ENCODE results near the gene DFFB.
"Not testable (repeated sequence)": the region's sequence is repeated elsewhere in the genome, so short reads cannot be mapped to it uniquely, and the experiment has no call there.

Gene DFFB

GRCh38 chr1:3911981-3912808, 54.9 kb downstream of the DFFB start:
- no peak for DNase-seq

GRCh38 chr1:3912809-3913685, 55.8 kb downstream of the DFFB start:
- DNase-seq: no peak

DNA sequence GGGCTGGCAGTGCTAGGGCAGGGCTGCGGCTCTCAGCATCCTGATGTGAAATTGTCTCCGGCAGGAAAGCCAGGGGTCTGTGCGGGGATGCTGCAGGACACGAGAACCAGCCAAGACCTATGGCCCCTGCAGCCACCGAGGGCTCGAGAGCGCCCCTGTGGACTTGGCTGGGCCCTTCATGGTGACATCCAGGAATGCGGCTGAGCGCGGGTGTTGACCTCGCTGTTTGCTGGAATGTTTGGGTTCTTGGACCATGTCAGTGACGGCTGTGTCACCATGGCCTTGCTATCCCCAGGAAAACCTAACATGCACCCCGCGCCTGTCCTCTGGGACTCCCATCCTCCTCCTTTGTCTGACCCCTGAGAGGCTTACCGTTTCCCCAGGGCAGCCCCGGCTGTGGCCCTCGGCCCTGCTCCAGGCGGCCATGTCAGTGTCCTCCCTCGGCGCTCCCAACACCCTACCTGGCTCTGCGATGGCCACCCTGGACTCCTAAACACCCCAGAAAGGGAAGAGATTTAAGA, 57.1 kb downstream of the DFFB start:
- DNase-seq: no peak

DNA sequence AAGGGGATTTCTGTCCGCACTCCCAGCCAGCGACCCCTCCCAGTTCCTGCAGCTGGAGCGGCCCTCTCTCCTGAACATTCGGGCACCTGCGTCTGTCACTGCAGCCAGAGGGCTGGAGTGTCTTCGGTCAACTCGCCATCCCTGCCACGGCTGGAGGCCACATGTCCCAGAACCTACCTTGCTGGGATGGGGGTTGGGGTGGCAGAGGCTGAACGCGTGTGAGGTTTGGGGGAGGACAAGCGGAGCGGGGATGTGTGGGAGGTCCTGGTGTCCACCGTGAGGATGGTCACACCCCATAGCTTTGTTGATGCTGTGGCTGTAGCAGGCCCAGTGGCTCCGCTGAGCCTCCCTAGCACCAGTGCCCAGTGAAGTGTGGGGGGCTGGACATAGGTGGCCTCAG, 57.6 kb downstream of the DFFB start:
- no peak for DNase-seq

DNA sequence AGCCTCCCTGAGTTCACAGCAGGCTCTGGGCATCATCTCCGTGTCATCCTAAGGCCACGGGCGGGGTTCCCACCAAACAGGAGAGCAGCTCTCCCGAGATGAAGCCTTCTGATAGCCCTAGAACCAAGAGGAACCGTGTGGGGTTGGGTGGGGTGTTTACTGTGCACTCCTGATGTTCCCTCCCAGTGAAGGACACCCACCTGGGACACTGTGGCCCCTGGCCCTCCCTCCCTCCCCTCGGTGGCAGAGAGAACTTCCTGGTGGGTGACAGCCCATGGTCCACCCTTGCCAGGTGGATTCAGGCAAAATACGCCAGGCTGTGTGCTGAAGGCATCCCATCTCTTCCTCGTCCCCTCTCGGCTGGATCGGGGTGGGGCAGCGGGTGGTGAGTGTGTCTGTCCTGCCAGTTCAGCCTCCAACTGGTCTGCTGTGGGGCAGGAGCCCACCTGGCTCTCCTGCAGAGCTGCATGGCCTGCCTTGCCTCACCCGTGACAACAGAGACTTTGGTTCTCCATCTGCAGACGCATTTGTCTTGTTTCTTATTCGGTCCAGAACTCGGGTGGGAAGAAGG, 58.4 kb downstream of the DFFB start:
- no peak for DNase-seq

GRCh38 chr1:3917761-3918160, 60.5 kb downstream of the DFFB start:
- DNase-seq: no peak

GRCh38 chr1:3918359-3918758, 61.1 kb downstream of the DFFB start:
- DNase-seq: not testable (repeated sequence)

GRCh38 chr1:3918966-3919611, 61.8 kb downstream of the DFFB start:
- DNase-seq: no peak

GRCh38 chr1:3919706-3920105, 62.4 kb downstream of the DFFB start:
- DNase-seq: no peak

- no peak for DNase-seq
These were observed 64.5 kb downstream of the DFFB start for GRCh38 chr1:3921765-3922164.

DNA sequence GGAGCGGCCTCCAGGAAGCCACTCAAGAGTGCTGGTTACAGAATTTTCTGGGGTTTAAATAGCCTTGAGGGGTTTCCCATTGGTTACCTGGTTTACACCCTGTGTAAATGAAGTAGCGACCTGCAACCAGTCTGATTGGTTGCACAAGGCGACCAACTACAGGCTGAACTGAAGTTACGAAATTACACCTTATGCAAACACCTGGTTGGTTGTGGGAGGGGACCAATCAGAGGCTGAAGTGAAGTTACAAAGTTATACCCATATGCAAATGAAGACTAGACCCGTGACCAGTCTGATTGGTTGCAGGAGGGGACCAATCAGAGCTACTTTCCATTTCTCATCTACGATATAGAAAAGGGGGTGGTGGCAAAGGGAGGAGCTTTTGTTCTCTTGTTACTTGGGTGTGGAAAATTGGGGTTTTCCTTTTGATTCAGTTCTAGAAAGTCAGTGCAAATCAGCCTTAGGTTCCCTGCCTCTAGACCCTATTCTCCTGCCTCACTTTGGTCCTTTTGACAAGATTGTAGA, 65.0 kb downstream of the DFFB start:
- DNase-seq: no peak

GRCh38 chr1:3922851-3923250, 65.6 kb downstream of the DFFB start:
- no peak for DNase-seq

DNA sequence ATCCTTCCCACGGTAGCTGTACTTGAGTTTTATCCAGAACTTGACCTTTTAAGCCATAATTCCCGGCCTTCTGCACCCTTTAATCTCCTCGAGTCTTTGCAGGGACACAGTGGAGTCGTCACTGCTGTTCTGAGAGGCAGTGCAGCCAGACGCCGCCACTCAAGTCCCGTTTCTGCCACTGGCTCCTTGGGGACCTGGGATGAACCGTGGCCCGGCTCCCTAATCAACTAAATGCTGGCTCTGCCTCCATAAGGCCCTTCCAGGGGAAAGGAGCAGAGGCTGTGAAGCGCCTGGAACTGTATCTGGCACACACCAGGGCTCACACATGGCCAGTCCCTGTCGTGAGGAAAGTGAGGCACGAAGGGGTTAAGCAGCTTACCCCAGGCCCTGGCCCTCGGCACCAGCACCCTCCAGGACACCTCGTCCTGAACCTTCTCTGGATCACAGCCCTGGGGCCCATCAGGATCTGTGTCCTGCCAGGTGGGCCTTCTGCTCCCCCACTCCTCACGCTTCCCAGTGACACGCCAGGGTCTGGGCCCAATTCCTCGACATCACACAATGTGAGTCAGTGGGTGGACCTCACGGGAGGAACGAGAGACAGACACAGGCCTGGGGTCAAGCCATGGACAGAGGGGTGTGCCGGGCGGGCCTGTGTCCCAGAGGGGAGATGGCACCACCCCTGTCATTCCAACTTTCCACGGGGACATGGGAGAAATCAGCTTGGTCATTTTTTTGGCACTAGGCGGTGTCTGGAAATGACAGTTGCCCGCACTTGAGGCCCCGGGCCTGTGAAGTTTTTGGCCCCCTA, 66.3 kb downstream of the DFFB start:
- no peak for DNase-seq

DNA sequence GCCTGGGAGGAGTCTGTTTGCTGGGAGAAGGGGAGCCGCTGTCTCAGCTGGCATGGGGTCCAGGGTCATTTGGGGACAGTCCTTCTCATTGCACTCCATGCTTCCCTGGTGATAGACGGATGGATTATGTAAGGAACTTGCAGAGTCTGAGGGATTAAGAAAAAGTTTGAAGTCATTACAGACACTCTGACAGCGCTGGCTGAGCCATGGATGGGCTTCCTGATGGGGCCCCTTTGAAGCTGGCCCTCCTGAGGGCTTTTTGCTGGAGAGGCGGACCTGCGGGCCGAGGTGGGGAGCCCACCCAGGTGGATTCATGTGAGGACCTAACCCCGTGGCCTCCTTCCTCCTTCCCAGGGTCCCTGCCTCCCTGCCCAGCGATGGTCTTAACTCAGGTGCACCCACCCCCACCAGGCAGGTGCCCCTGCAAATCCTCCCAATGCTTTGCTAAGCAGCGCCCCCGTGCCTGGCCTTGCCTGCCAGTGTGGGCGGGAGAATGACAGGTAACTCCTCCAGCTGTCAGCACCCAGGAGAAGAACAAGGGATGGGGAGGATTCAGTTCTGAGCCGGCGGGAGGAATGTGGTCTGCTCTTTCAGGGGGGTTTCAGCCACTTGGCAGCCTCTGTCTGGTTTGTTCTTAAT, 67.0 kb downstream of the DFFB start:
- no peak for DNase-seq

DNA sequence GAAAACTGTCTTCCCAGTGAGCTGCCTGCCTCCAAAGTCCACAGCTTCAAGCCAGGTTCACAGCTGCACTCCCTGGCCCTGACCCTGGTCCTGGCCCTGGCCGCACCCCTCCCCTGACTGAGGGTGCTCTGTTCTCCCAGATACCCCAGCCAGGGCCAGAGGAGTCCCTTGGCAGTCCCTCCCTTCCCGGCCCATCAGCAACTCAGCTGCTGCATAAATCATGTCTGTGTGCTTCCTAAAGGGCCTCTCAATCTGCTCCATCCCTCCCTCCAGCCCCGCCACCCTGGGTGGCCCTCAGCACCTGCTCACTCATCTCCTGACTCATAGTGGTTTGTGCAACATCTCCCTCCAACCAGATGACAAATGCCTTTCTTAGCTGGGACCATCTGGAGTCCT, 67.5 kb downstream of the DFFB start:
- no peak for DNase-seq

DNA sequence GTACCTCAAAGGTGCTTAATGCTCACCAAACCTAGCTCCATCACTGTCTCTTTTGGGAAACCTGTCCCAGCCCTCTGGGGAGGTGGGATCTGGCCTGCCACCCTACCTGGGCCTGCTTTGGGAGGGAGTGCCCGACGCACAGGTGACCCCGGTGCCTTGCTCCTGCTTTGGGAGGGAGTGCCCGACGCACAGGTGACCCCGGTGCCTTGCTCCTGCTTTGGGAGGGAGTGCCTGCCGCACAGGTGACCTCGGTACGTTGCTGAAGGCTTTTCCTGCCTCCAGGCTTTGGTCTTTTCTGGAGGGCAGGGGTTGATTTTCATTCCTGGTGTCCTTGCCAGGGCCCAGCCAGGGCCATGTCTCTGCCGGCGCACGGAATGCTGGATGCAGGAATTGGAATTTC, 68.0 kb downstream of the DFFB start:
- no peak for DNase-seq

DNA sequence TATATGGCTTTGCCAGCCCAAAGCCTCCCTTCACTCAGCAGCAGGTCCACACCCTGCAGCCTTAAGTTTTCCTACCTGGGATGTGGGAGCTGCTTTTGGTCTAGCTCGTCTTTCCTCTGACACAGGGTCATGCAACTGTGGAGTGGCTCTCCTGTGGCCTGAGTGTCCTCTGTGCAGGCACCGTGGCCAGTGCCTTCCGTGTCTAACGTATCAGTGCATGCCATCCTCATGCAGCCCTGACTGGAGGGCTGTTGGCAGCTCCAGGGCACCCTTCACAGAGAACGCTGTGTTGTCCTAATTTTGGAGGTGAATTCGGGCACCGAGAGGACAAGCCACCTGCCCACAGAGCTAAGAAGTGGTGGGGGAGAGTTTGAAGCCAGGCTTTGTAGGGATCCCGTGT, 68.5 kb downstream of the DFFB start:
- DNase-seq: no peak

DNA sequence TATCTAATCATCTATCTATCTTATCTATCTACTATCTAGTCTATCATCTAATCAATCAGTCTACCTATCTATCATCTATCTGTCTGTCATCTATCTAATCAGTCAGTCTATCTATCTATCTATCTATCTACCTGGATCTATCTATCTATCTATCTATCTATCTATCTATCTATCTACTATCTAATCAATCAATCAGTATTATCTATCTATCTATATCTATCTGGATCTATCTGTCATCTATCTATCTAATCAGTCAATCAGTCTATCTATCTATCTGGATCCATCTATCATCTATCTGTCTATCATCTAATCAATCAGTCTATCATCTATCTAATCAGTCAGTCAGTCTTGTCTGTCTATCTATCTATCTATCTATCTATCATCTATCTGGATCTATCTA, 69.7 kb downstream of the DFFB start:
- no peak for DNase-seq

DNA sequence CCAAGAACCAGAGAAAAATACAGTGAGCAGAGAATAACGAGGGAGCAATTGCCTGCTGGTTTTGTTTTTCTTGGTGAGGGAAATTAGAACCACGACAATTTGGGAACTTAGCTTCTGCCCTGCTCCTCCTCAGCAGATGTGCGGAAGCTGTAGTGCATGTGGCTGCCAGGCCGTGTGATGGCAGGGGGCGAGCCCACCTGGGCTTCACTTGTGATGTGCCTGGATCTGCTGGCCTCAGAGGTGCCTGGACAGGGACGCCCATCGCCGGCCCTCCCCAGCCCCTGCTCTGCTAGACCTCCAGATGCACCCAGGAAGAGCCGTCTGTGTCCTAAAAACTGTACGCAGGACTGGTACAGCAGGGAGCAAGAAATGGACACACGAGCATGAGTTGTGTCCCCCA, 71.3 kb downstream of the DFFB start:
- DNase-seq: no peak

- no peak for DNase-seq
These were observed 71.8 kb downstream of the DFFB start for GRCh38 chr1:3929126-3929525.

DNA sequence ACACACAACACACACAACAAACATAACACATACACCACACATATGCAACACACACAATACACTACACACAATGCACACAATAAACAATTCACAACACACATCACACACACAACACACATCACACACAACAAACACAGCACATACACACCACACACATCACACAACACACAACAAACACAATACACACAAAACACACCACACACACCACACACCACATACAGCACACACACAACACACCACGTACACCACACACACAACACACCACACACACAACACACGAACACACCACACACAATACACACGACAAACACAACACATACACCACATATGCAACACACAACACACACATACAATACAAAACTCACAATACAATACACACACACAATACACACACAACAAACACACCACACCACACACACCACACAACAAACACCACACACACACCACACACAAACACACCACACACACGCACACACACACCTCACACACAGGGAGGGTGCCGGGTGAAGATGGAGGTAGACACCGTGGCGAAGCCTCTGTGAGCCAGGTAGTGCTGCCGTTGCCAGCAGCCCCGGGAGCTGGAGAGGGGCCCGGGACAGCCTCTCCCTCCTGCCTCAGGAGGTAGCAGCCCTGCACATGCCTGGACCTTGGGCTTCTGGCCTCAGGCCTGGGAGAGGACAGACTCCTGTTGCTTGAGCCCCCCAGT, 73.2 kb downstream of the DFFB start:
- DNase-seq: no peak

Measured in effector CD4-positive, alpha-beta T cell (primary cell).